Stimulated activated CD4-positive, alpha-beta T cell treated with anti-CD3 and anti-CD28 coated beads, Interleukin-4, amount 100 ng/mL, for 48 hours (primary cell): ENCODE data around the gene FGFR4.
A peak's percentile ranks its signal among the peaks of the same experiment; 100 is the strongest.

Experiments used
- DNase-seq, 2 donors: peaks; one replicate each; pipeline ENCODE4 v3.0.0-alpha.2; 2020; ENCODE audit warnings: low read depth in 2 of 2

FGFR4 gene

GRCh38 chr5:177103523-177104253 lies 17.0 kb downstream of the FGFR4 start:
- DNase-seq, result no peak

GRCh38 chr5:177105691-177106476 lies 19.2 kb downstream of the FGFR4 start:
- DNase-seq, result no peak

- no peak for DNase-seq
Measured at GRCh38 chr5:177107159-177107558, 20.4 kb downstream of the FGFR4 start.

- DNase-seq, result no peak
Measured at GRCh38 chr5:177109810-177110209, 23.1 kb downstream of the FGFR4 start.

- peak; percentile 29 to 61 for DNase-seq
Measured at GRCh38 chr5:177111720-177112394, 25.1 kb downstream of the FGFR4 start.

GRCh38 chr5:177112589-177113220 lies 26.0 kb downstream of the FGFR4 start:
- DNase-seq, result no peak

GRCh38 chr5:177113566-177114424 lies 27.1 kb downstream of the FGFR4 start:
- peak; percentile 59 to 76 for DNase-seq

GRCh38 chr5:177116631-177117373 lies 30.1 kb downstream of the FGFR4 start:
- peak; percentile 77 to 79 for DNase-seq

GRCh38 chr5:177117441-177118045 lies 30.8 kb downstream of the FGFR4 start:
- no peak for DNase-seq

GRCh38 chr5:177122566-177122965 lies 35.9 kb downstream of the FGFR4 start:
- DNase-seq, result no peak

GRCh38 chr5:177123789-177124485 lies 37.2 kb downstream of the FGFR4 start:
- DNase-seq, result no peak

GRCh38 chr5:177124486-177124991 lies 37.8 kb downstream of the FGFR4 start:
- no peak for DNase-seq

- DNase-seq, result no peak
Measured at GRCh38 chr5:177126771-177127170, 40.1 kb downstream of the FGFR4 start.

- DNase-seq, result no peak
Measured at GRCh38 chr5:177128551-177128981, 41.9 kb downstream of the FGFR4 start.

- DNase-seq, result no peak
Measured at GRCh38 chr5:177130211-177131018, 43.7 kb downstream of the FGFR4 start.

GRCh38 chr5:177131019-177131320 lies 44.3 kb downstream of the FGFR4 start:
- DNase-seq, result no peak

GRCh38 chr5:177131352-177132135 lies 44.8 kb downstream of the FGFR4 start:
- no peak for DNase-seq
